ENCODE results near the gene SHOC1.
"Not testable (repeated sequence)": the region's sequence is repeated elsewhere in the genome, so short reads cannot be mapped to it uniquely, and the experiment has no call there.

Gene SHOC1

GRCh38 chr9:111798786-111799185 lies 4.0 kb upstream of the SHOC1 start:
- no peak overlapping the region for H3K4me3 ChIP-seq
- no peaks in the 10 kb centered on the region for H3K9me3 ChIP-seq
- peaks cover 0 to 6% (median 4%) of the 10 kb centered on the region in 3 donors for H3K36me3 ChIP-seq
- intact Hi-C loops (cut with DNase I; ENCODE audit: low total_unique reads), result no loop called here
- no peaks in the 10 kb centered on the region for H3K4me1 ChIP-seq
- no peak for DNase-seq
- no peak overlapping the region for H3K27ac ChIP-seq
- TF ChIP-seq, protein P1, sequence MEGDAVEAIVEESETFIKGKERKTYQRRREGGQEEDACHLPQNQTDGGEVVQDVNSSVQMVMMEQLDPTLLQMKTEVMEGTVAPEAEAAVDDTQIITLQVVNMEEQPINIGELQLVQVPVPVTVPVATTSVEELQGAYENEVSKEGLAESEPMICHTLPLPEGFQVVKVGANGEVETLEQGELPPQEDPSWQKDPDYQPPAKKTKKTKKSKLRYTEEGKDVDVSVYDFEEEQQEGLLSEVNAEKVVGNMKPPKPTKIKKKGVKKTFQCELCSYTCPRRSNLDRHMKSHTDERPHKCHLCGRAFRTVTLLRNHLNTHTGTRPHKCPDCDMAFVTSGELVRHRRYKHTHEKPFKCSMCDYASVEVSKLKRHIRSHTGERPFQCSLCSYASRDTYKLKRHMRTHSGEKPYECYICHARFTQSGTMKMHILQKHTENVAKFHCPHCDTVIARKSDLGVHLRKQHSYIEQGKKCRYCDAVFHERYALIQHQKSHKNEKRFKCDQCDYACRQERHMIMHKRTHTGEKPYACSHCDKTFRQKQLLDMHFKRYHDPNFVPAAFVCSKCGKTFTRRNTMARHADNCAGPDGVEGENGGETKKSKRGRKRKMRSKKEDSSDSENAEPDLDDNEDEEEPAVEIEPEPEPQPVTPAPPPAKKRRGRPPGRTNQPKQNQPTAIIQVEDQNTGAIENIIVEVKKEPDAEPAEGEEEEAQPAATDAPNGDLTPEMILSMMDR (IDR thresholded peaks at IDR 0.05), result no peak
- no peaks in the 10 kb centered on the region for H3K27me3 ChIP-seq

GRCh38 chr9:111795557-111795839 lies 761 bp upstream of the SHOC1 start:
- Histone ChIP-seq H3K27me3 (no peaks in the 10 kb centered on the region), H3K4me1 (no peaks in the 10 kb centered on the region), H3K9me3 (no peaks in the 10 kb centered on the region), H3K36me3 (peaks cover 0 to 6% (median 4%) of the 10 kb centered on the region in 3 donors), H3K4me3 (no peak overlapping the region), H3K27ac (no peak overlapping the region)
- intact Hi-C loops (cut with DNase I; ENCODE audit: low total_unique reads), result no loop called here
- DNase-seq, result no peak
- TF ChIP-seq, protein P1 (IDR thresholded peaks at IDR 0.05), result no peak

DNA sequence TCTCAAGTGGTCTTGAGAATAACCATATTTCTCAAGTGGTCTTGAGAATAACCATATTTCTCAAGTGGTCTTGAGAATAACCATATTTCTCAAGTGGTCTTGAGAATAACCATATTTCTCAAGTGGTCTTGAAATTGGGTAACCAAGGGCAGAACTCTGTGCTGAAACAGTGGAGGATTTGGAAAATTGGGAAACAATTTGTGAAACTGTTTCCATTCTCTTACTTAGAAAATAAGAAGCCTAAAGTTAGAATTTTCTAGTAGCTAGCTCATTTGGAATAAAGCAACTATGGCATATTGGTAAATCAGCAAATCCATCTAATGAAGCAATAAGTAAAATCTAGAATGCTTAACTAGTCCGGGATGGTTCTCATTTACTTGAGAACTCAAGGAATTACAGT lies 2.9 kb downstream of the SHOC1 start:
- H3K9me3 ChIP-seq; H3K27me3 ChIP-seq; H3K27ac ChIP-seq; H3K36me3 ChIP-seq; DNase-seq; intact Hi-C loops (cut with DNase I; ENCODE audit: low total_unique reads); H3K4me1 ChIP-seq; H3K4me3 ChIP-seq: not testable (repeated sequence)

- Histone ChIP-seq H3K4me3 (no peak overlapping the region), H3K4me1 (no peaks in the 10 kb centered on the region), H3K36me3 (peaks cover 2 to 4% (median 3%) of the 10 kb centered on the region in 3 donors), H3K9me3 (no peaks in the 10 kb centered on the region), H3K27me3 (no peaks in the 10 kb centered on the region), H3K27ac (no peak overlapping the region)
- TF ChIP-seq, protein P1 (IDR thresholded peaks at IDR 0.05), result no peak
- intact Hi-C loops (cut with DNase I; ENCODE audit: low total_unique reads), result no loop called here
- no peak for DNase-seq
Observed at GRCh38 chr9:111789881-111790280, 4.9 kb downstream of the SHOC1 start.

DNA sequence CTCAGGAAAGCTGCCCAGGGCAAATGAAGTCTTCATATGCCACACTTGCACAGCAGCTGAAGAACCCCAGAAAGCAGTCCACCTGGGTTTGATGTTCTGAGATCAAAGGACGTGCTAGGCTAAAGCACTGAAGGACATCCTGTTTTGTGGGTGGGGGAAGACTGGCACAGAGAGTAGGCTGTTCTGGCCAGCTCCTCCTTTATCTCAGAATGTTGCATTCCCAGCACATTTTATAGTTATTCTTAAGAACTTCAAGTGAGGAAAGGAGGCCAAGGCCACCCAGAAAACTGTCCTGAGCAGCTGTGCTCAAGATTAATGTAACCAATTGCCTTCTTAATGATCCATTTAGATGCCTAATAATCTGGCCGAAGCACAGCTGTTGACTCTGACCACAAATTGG lies 10.9 kb downstream of the SHOC1 start:
- H3K27me3 ChIP-seq, result no peaks in the 10 kb centered on the region
- no peak overlapping the region for H3K27ac ChIP-seq
- H3K9me3 ChIP-seq, result no peaks in the 10 kb centered on the region
- H3K36me3 ChIP-seq, result peaks cover 0 to 4% (median 0%) of the 10 kb centered on the region in 3 donors
- intact Hi-C loops (cut with DNase I; ENCODE audit: low total_unique reads), result no loop called here
- no peak overlapping the region for H3K4me3 ChIP-seq
- TF ChIP-seq, protein P1 (IDR thresholded peaks at IDR 0.05), result no peak
- H3K4me1 ChIP-seq, result no peaks in the 10 kb centered on the region
- no peak for DNase-seq

DNA sequence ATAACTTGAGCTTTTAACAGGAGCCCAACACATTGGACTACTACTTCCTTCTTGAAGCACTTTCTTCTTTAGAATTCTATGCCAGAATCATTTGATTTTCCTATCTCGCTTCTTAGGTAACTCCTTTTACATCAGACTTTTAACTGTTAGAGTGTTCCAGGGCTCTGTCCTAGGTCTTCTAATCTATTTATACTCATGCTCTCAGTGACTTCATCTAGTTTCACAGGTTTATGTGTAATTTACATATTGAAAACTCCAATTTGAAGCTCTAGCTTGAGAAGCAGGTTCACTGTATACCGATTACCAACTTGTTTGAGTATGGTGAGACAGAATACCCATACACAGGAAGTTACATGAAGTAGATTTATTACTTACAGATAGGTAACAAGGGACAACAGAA lies 11.3 kb downstream of the SHOC1 start:
- Histone ChIP-seq H3K36me3 (peaks cover 0 to 4% (median 0%) of the 10 kb centered on the region in 3 donors), H3K9me3 (no peaks in the 10 kb centered on the region), H3K27me3 (no peaks in the 10 kb centered on the region), H3K4me1 (no peaks in the 10 kb centered on the region), H3K27ac (no peak overlapping the region), H3K4me3 (no peak overlapping the region)
- TF ChIP-seq, protein P1 (IDR thresholded peaks at IDR 0.05), result no peak
- no peak for DNase-seq
- intact Hi-C loops (cut with DNase I; ENCODE audit: low total_unique reads), result no loop called here
